HS-27A (cell line): Measurements from ENCODE around the gene CACNA2D3.
"Not testable (repeated sequence)": the region's sequence is repeated elsewhere in the genome, so short reads cannot be mapped to it uniquely, and the experiment has no call there.

Experiments
- DNase-seq: peaks from one replicate; pipeline ENCODE4 v3.0.0-alpha.2; 2012; ENCODE audit warnings: low read depth, missing footprints

CACNA2D3 gene

GRCh38 chr3:54965746-54966145 is 843.4 kb downstream of the CACNA2D3 start:
- DNase-seq, result no peak

GRCh38 chr3:54966979-54967378 is 844.6 kb downstream of the CACNA2D3 start:
- no peak for DNase-seq

GRCh38 chr3:54967731-54968161 is 845.4 kb downstream of the CACNA2D3 start:
- no peak for DNase-seq

GRCh38 chr3:54968546-54969172 is 846.3 kb downstream of the CACNA2D3 start:
- DNase-seq, result no peak

GRCh38 chr3:54969652-54970051 is 847.3 kb downstream of the CACNA2D3 start:
- no peak for DNase-seq

DNA sequence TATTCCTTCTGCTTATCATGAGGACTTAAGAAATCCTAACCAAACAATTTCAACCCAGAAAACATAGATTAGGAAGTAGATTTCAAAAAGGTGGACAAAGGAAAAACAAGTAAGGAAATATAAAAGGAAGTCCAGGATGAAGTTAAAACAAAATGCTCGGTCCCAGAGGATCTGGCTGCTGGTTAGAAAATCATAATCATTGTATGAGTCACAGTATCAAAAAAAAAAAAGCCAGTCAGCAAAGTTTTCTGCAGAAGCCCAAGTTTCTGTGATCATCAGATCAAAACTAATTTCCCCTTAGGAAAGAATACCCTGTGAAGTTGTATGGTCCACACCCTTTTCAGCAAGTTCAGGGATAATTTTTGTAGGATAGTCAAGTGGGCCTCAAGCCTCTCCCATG is 848.5 kb downstream of the CACNA2D3 start:
- no peak for DNase-seq

DNA sequence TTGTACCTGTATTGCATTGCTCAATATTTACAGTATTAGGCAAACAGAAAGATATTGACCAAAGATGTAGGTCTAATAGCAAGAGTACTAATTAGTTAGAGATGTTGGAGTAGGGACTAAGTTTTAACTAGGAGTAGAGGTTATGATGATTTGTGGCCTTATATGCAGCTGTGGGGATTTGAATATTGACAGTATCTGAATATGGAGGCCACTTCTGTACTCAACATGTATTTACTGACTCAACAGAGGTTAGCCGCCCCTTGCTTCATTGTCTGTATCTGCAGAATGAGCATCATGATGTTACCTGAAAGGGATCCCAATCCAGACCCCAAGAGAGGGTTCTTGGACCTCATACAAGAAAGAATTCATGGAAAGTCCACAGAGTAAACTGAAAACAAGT is 855.1 kb downstream of the CACNA2D3 start:
- DNase-seq, result no peak

- DNase-seq, result not testable (repeated sequence)
Measured at GRCh38 chr3:54977946-54978345, 855.6 kb downstream of the CACNA2D3 start.

- DNase-seq, result no peak
Measured at GRCh38 chr3:54982807-54983206, 860.5 kb downstream of the CACNA2D3 start.

GRCh38 chr3:54983266-54984099 is 861.1 kb downstream of the CACNA2D3 start:
- no peak for DNase-seq

GRCh38 chr3:54985856-54986255 is 863.5 kb downstream of the CACNA2D3 start:
- no peak for DNase-seq

DNA sequence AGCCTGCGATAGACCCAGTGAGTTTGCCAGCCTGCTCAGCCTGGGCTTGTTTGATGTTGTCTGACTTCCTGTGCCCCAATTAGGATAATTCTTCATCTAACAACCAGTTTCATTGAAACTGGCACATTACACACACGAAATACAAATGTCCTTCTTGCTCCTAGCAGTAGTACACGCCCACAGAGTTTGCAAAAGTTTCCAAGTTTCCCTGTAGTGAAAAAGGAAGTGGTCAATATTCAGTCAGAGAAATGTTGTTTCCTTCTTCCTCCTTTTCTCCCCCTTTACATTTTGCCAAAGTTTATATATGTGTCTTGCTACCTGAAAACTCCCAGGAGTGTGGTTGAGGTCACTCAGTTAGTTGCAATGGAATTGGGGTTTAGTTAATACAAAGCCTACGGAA is 863.9 kb downstream of the CACNA2D3 start:
- DNase-seq, result no peak

DNA sequence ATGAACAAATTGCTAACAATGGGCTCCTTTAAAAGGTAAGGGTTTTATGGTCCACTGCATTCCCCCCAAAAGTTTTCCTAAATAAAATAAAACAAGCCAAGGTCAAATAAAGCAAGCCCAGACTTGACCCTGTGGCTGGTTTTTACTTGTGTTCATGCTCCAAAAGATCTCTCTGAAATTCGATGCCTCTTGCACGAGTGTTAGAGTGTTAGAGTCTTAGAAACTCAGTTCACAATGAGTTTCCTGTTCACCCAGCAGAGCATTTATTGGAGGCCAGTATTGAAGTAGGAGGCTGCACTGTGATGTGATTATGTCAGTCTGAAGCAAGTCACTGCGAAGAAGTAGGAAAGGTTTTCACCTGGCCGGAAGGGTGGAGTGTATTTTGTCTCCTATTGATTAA is 865.4 kb downstream of the CACNA2D3 start:
- DNase-seq, result no peak

GRCh38 chr3:54988302-54988837 is 866.0 kb downstream of the CACNA2D3 start:
- no peak for DNase-seq

- DNase-seq, result peak; percentile 59
Measured at GRCh38 chr3:54988838-54989630, 866.7 kb downstream of the CACNA2D3 start.

DNA sequence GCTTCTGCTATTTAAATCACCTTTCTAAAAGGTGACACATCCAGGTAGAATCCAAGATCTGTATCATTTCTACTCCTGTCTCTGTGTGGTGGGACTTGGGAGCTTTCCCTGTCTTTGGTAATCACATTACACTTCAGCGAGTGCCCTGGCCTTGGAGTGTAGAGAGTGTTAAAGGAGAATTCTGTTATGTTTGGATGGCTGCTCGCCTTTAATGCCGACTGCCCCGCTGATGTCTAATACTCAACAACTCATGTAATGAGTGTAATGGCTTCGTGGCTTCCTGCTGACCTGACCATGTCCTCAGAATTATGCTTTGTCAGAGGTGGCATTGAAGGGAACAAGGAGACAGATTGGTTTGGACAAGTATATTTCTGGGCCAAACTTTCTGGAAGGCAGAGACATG is 871.8 kb downstream of the CACNA2D3 start:
- no peak for DNase-seq

- peak; percentile 34 for DNase-seq
Measured at GRCh38 chr3:54999159-54999558, 876.8 kb downstream of the CACNA2D3 start.

DNA sequence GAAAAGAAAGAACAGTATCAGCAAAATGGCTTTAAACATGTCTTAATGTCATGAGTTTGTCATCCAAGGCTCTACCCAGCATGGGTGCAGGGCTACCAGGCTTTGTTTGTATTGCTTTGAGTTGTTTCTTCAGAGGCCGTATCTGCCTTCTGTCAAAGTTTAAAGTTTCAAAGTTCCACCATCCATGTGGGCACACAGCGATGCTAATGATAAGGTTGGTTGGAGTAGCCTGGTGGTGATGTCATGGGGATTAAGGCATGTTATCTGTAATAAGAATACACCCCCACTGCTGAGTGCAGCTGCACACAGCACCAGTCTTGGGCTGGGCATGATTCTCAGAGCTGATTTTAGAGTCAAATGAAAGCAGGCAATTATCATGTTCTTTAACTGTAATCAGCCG is 877.5 kb downstream of the CACNA2D3 start:
- DNase-seq, result peak; percentile 24

DNA sequence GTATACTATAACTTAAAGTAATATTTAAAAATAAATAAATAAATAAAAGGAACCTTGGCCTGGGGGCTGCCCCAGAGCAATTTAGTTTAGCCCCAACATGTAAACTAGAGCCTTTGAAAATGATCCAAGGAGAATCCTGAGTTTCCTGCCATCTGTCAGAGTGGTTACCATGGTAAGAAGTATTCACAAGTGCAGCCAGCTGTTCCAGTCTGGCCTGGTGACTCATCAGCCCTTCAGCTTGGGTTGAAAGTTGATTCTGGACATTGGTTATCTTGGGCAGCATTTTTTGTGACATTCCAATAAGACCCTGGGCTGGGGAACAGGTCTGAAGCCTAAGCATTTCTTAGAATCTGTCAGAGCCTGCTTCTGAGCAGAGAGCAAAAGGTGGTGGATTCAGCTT is 878.2 kb downstream of the CACNA2D3 start:
- peak; percentile 84 for DNase-seq

DNA sequence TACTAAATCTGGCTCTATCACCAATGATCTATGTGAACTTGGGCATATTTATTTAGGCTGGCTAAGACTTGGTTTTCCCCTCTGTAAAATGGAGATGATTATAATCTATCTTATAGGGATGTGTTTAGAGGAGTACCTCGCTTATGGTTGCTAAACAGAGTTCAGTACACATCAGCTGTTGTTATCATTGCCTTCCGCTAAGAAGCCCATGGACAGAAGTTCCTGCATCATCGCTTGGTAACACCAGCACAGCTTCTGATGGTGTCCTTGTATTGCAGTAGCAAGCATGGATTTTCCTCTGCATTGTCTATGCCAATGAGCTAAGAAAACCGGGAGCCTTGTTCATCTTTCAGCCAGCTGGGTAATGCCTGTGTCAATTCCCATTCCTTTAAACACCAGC is 878.6 kb downstream of the CACNA2D3 start:
- DNase-seq, result no peak

DNA sequence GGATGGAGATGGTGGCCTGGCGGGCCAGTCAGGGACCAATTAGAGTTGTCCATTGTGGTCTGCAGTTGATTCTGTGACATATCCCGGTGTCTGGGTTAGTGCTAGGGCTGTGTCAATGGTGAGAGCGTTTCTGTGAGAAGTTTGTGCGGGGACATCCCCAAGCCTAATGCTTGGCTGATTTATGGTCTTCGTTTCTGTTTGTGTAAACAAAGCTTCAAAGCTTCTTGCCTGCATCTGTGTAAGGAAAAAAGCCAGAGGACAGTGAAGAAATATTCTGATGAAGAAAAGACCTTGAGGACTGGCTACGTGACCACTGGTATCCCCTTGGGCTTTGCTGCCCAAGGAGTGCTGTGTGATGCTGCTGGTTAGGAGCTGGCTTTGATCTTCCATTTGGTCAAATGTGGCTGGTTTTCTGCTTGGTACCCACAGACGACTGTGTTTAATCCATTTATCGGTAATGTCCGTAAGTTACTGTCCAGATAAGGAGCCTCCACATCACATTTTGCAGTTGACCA is 880.1 kb downstream of the CACNA2D3 start:
- no peak for DNase-seq

GRCh38 chr3:55006244-55006676 is 883.9 kb downstream of the CACNA2D3 start:
- DNase-seq, result no peak
